Vagina (tissue), 2 donors: ENCODE data around the gene SLC8A1.

Source experiments
- CTCF ChIP-seq, 3 experiments: fragments of 450-650 bp in 2 of 3; fragments of 200-600 bp in 1 of 3; sonication (generic) in 1 of 3; IDR thresholded peaks; one replicate each; pipeline ENCODE4 v1.5.1; 2017 to 2019; ENCODE audit warnings: antibody characterized with exemption in 3 of 3, mild to moderate bottlenecking in 2 of 3, moderate library complexity in 2 of 3
- POLR2A ChIP-seq, 2 donors: fragments of 450-650 bp; IDR thresholded peaks; one replicate each; pipeline ENCODE4 v1.6.1; 2017; ENCODE audit warnings: antibody characterized with exemption in 2 of 2, mild to moderate bottlenecking in 2 of 2, moderate library complexity in 2 of 2
- POLR2AphosphoS5 ChIP-seq, 2 donors: sonication (generic); formaldehyde crosslinking; IDR thresholded peaks; one replicate each; pipeline ENCODE4 v1.9.0; 2017; ENCODE audit warnings: antibody characterized with exemption in 2 of 2, mild to moderate bottlenecking in 2 of 2, low read depth in 1 of 2; ENCODE audit not compliant: insufficient read depth in 1 of 2

GRCh38 chr2:40450066-40450795 is 1.7 kb downstream of the SLC8A1 start:
- no peak for TF ChIP-seq CTCF (IDR thresholded peaks at IDR 0.05)
- no peak for TF ChIP-seq POLR2A (IDR thresholded peaks at IDR 0.05)
- no peak for TF ChIP-seq POLR2AphosphoS5 (IDR thresholded peaks at IDR 0.05; ENCODE audit: insufficient read depth in 1 of 2, low read depth in 1 of 2)
